HuH-7.5 (cell line): Measurements from ENCODE around the gene FAM72A.
"Not testable (repeated sequence)": the region's sequence is repeated elsewhere in the genome, so short reads cannot be mapped to it uniquely, and the experiment has no call there.

Source experiments
- DNase-seq: peaks from one replicate; pipeline ENCODE4 v3.0.0; 2011; ENCODE audit warnings: low spot score

Gene FAM72A

DNA sequence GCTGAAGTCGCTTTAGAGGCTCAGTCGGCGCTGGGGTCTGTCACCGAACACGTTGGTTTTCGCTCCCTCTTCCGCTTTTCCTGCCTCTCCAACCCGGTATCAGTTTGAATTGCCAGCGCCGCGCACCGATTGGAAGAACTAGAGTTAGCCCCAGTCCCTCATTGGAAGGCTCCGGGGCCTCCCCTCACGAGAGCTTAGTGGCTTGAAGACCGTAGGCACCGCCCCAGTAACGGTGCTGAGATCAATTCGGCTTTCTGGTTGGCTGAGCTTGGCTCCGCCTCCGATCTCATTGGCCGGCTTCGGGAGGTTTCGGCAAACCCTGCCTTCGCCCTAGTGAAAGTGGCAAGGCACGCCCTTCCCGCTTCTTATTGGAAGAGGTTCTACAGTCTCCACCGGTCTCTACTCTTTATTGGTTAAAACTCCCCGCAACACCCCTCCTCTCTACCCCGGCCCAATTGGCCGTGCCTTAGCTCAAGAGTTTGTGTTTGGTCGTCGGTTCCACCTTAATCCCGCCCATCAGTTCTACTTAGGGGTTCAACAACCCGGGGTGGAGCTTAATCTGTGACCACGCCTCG lies at the start of gene FAM72A:
TSS of gene FAM72A (minus strand) at position 51 of the 575 bp plus-strand sequence. CDS start 814 bp downstream, outside the sequence.
- peak; percentile 44 for DNase-seq

DNA sequence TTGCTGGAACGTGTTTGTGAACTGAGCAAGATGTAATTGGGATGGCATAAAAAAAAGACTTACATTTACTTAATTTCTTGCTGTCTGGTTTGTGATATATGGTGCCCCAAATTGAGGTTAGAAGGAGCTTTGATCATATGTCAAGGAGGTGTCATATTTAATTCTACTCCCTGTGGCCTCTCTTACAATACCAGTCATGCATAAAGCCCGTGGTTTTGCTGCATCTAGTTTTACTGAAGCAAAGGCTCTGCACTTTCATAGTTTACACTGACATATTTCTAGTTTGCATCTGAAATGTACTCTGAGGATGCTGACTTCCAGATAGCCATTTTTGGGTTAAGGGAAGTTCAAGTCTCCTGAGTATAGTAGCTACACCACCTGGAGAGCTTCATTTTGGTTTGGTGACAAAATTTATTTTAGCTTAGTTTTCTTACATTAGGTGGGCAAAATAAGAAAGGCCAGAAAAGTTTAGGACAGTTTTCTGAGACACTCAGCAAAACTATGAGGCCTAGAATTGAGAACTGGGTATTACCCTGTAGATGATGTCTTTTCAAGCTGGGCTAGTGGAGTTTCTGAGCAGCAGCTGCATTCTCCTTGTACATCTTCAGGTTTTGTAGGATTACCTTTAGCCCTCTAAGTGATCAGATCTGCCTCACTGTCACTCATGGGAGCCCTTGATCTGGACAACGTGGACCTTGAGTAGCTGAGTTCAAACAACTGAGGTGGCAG lies 48.5 kb upstream of the FAM72A start:
- DNase-seq: not testable (repeated sequence)

GRCh38 chr1:206246129-206246886 lies 43.7 kb upstream of the FAM72A start:
- not testable (repeated sequence) for DNase-seq

GRCh38 chr1:206245479-206245878 lies 42.8 kb upstream of the FAM72A start:
- DNase-seq: not testable (repeated sequence)

GRCh38 chr1:206243335-206243734 lies 40.7 kb upstream of the FAM72A start:
- DNase-seq: not testable (repeated sequence)

GRCh38 chr1:206240288-206240687 lies 37.6 kb upstream of the FAM72A start:
- not testable (repeated sequence) for DNase-seq

DNA sequence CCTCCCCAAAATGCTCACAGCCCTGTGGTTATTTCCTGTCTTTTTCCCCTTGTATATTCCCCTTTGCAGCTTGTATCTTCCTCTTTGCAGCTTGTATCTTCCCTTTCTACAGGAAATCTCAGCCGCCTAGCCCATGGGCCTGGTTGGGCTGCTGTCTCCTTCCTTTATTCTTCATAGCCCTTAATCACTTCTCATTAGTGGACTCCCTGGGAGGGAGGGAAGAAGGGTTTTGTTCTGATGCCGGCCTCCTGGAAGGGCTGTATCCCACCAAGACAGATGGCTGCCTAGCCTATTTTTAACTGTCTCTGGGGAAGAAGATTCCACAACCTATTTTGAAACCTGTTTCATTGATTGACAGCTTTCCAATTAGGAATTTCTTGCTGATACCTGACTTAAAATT lies 32.6 kb upstream of the FAM72A start:
- DNase-seq: not testable (repeated sequence)

- DNase-seq: not testable (repeated sequence)
Measured at GRCh38 chr1:206234189-206234916, 31.7 kb upstream of the FAM72A start.

DNA sequence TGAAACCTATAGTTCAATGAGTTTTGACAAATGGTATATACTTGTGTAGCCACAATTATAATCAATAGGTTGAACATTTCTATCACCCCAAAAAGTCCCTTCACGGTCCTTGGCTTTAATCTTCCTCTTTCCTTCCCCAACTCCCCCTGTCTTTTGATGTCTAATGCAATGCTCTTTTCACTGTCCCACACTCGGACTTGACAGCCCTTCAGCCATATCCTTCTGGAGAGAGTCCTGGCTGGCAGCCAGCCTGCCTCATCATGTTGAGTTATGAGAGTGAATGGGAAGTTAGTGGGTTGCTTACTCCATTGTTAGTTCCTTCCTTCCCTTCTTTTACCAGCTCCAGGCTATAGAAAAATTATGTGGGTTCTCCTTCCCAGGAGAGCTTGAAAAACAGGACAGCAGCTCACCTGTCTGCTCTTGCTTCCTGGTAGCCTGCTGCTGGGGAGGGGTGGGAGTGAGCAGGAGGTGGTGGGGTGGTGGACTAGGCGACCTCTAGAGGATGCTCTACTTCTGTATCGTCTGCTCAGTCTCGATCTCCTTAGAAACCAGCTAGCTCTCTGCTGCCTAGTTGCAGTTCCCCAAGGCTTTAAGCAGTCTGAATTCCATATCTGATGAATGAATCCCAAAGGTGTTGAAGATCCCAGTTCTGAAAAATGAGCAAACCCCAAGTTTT lies 30.5 kb upstream of the FAM72A start:
- not testable (repeated sequence) for DNase-seq

DNA sequence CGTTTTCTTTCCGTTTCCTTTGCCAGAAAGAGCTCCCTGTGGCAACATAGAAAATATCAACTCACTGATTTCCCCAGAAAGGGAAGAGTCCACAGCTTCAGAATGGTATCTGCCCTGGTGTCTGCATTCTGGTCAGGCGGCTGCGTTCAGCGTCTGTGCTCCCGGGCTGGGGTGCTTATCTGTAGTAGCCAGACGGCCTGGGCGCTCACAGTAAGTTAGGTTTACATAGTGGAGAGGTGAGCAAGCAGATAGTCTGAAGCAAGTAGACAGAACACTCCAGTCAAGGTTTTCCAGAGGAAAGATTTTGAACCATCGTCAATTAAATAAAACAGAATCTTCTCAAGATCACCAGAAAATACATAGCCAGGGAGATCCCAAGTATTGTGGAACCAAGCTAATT lies 29.4 kb upstream of the FAM72A start:
- DNase-seq: not testable (repeated sequence)

DNA sequence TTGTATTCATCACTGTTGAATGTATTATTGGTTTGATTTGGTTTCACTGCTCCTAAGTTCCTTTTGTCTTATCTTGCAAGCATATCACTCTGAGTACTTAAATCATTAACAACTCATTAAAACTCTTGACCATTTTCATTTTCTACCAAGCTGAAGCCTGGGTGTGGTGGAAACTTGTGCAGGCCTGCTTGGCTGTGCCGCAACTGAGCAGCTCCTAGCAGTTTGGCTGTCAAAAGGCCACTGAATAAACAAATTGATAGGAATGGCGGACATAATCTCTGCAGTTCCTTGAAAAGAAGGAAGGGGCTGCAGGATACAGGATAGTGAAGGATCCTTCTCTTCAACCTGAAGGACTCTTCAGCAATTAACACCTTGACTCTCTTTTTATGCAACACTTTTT lies 26.6 kb upstream of the FAM72A start:
- not testable (repeated sequence) for DNase-seq

DNA sequence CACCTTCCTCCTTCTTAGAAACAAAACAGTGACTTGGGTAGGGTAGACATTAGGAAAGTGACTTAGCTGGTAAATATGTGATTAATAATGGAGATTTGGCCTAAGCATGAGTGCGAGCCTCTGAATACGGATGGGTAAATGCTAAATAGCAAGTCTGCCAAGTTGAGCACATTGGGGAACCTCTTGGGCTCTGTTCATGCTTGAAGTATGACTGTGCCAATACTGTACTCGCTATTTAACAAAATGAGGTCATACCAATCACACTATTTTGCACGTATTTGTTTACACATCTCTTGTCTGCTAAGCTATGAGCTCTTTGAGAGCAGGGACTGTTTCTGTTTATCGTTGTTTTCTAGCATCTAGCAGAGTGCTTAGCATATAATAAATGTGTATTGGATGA lies 24.2 kb upstream of the FAM72A start:
- not testable (repeated sequence) for DNase-seq

- DNase-seq: not testable (repeated sequence)
Measured at GRCh38 chr1:206225386-206225785, 22.7 kb upstream of the FAM72A start.

DNA sequence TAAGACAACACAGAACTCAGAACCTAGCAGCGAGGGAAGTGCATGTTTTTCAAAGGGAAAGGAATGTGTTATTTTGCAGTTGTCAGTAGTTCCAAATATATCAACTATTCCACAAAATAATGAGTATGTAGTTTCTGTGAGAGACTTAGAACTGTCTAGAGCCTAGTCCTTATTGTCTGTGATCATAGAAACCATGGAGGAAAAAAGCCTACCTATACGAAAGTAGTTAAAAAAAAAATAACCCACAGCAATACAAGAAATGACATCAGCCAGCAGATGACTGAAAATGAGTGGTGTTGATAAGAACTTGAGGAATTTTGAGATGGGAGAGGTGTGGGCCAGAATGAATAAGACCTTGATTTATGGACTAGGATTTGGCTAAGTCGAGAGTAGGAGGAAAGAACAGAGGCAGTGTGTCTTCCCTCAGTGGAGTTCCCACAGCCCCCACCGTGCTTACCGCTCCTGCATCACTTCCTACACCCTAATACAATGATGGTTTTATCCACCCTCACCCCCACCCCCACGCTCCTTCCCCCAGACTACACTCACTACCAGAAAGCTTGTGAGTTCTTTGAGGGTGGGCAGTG lies 21.6 kb upstream of the FAM72A start:
- DNase-seq: not testable (repeated sequence)

DNA sequence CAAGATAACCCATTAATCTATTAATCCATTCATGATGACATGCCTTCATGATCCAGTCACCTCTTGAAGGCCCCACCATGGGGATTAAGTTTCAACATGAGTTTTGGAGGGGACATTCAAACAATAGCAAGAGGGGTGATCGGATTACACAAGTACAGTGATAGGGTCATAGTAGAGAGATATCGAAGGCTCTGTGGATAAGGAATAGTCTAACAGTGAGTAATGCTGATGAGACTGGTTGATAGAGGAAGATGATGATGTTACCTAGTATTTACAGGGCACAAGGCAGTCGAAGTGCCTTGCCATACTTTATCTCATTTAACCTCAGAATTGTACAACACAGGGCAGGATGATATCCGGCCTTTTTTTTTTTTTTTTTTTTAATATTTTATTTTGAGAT lies 18.9 kb upstream of the FAM72A start:
- DNase-seq: not testable (repeated sequence)

- DNase-seq: not testable (repeated sequence)
Measured at GRCh38 chr1:206220332-206221000, 17.8 kb upstream of the FAM72A start.

DNA sequence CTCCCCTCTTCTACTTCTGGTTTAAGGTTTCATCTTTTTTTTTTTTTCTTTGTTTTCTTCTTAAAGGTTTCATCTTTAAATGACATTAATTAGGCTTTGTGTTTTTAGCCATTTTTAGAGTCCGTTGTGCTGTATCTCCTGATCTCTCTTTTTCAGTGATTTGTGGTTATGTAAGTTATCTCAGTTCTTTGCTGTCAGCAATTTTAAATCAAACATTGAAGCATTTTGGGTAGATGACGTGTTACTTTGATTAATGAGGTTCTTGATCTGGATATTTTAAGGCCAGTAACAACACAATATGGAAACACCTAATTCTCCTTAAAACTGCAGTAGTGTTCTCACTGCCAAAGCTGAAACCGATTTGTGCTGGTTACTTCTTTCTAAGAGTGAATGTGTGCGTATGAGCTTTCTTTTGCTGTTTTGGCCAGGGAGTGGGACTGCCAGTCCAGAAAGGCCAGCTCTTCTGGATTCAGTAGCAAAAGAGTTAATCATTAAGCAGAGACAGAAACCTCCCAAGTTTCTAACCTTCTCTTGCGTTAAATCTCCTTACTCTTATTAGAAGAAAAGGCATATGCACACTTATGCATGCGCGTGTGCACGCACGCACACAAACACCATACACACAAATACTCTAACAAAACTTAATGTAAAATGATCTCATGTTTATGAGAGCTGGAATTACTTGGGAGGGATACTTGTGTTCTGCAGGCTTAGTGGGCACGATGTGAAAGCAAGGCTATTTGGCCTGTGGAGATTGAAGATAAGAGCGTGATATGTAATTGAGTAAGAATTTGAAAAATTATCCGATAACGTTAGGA lies 17.1 kb upstream of the FAM72A start:
- DNase-seq: not testable (repeated sequence)

GRCh38 chr1:206218765-206219164 lies 16.1 kb upstream of the FAM72A start:
- not testable (repeated sequence) for DNase-seq

DNA sequence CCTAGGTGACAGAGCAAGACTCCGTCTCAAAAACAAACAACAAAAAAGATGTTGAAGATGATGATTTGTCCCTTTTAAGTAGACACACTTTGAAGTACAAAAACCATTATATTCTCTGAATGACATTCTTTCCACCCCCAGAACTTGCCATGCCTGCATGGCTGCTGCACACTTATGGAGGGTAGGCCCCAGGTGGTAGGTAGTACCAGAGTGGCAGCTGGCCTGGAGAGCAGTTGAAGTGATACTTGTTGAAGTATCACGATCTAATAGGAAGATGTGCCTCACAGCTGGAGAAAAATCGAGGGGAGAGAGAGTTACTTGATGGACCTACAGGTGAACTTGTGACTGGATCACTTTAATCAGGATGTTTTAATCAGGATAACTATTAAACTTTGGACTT lies 15.6 kb upstream of the FAM72A start:
- DNase-seq: not testable (repeated sequence)
